GM23248 (cell line): ENCODE data around the gene MTFR1L.

Source experiments
- EZH2 ChIP-seq: fragments of 200-600 bp; sonication (generic); IDR thresholded peaks from 2 replicates; pipeline ENCODE4 v1.6.1; 2018; ENCODE audit warnings: antibody characterized with exemption, mild to moderate bottlenecking; ENCODE audit not compliant: insufficient read depth, poor library complexity, severe bottlenecking
- EZH2phosphoT487 ChIP-seq: fragments of 200-600 bp; sonication (generic); IDR thresholded peaks from 2 replicates; pipeline ENCODE4 v1.6.1; 2018; ENCODE audit warnings: antibody characterized with exemption, moderate library complexity, mild to moderate bottlenecking, low read depth; ENCODE audit not compliant: insufficient read depth

DNA sequence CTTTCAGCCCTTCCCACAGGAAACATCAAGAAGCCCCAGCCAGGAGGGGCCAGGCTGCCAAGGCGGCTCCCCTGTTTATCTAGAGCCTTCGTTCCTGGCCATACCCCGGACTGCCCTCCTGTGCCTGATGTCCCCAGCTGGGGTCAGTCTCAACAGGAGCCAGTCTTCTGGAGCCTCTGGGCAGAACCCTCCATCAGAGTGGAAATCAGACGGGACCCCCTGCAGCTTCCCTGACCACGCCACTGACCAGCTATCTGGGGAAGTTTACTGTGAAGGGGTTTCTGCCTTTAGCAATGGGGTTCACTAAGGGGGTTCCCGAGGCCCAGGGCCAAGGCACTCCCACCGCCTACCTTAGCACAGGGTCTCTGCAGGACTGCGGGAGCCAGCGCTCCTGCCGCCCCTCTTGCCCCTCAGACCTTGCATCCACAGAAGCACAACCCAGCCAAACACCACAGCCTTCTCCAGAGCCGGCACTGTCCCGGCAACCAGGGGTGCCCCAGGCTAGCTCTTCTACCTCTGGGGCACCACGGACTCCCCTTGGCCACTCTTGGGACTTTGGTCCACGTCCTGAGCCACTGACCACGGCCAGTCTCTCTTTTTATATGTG, 3.5 kb upstream of the MTFR1L start:
- TF ChIP-seq EZH2 (no peak), EZH2phosphoT487 (no peak)
